Stimulated activated CD4-positive, alpha-beta T cell treated with anti-CD3 and anti-CD28 coated beads, Interleukin-15, amount 100 ng/mL, for 1 hour (primary cell): ENCODE measurements around the gene CACNA1C.

Experiments
- DNase-seq, 2 donors: peaks; one replicate each; pipeline ENCODE4 v3.0.0-alpha.2; 2020; ENCODE audit warnings: low read depth in 1 of 2, low spot score in 1 of 2

CACNA1C gene

GRCh38 chr12:2562400-2562799, 509.6 kb downstream of the CACNA1C start:
- no peak for DNase-seq

DNA sequence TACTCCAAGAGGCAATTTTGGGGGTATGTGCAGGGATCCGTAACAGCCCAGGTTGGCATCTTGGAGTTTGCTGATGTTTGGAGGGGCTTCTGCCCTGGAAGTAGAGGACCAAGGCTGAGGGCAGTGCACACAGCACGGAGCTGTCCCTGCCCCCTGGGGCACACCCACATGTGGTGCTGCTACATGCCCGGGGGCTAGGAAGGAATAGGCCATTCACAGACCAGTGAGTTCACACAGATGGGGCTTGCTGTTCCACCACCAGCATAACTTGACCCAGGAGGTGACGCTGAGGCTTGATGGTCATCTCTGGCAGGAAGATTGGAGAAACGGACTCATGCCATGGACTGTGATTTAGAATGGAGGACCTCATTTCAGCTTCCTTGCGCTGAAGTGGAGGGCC, 510.9 kb downstream of the CACNA1C start:
- no peak for DNase-seq

DNA sequence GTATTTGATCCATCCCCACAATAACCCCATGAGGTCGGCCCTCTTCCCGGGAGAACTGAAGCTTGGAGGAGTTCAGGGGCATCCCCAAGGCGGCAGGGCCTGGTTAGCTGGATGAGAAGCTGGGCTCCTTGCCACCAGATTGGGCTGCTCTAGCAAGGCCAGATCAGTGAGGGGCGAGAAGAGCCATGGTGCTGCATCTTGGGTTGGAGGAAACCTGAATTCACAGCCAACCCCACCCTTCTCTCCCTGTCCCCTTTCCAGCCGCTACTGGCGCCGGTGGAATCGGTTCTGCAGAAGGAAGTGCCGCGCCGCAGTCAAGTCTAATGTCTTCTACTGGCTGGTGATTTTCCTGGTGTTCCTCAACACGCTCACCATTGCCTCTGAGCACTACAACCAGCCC, 513.4 kb downstream of the CACNA1C start:
- no peak for DNase-seq

DNA sequence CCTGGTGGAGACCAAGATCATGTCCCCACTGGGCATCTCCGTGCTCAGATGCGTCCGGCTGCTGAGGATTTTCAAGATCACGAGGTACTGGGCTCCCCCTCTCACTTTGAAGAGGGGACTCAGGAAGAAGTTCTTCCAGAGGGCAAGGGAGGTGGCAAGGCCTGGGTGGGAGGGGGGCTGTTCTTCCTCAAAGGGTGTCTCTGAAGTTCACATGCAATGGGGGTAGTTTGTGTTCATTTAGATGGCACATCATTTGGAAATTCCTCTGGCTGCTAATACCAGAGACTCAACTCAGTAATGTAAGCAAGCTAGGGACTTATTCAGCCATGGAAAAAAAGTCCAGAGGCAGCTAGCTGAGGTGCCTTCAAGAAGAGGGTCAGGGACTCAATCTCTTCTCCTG, 514.9 kb downstream of the CACNA1C start:
- no peak for DNase-seq

GRCh38 chr12:2570562-2570961, 517.8 kb downstream of the CACNA1C start:
- no peak for DNase-seq

DNA sequence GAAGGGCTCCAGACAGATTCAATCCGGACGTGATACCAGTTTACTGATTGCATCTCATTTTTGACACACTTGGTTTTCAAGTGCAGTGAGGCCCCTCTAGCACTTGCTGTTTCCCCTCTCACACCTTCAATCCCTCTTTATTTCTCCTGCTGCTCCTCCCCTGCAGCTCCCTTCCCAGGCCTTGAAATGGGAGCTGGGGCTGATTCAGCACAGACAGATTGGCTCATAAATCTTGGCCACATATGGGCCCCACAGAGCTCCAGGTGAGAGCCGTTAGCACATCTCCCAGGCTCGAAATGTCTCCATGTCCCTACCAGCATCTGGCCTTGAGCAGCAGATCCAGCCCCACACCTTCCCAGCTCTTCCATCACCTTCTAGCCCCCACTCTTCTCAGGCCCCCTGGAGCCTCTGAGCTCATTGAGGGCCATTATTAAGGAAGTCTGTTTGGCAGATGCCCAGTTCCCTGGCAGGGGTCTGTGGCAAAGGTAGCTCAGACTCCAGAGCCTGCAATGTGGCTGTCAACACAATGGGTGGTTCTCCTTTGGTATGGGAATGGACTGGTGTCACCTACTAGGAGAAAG, 521.7 kb downstream of the CACNA1C start:
- DNase-seq, result no peak

DNA sequence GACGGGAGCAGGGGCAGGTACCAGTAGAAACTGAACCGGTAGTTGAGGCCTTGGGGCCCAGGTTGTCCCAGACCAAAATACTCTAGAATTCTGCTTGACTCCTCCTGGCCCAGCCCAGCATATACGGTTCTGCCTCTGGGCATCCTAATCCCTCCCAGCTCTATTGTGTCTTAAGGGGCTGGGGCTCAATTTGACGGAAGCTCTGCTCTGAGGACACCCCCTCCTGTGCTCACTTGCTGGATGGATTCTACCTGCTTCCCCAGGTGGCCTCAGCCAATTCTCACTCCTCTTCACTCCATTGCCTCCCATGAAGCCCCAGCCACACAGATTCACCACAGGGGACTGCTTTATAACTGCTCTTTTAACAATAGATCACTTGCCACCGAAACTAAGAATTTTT, 522.5 kb downstream of the CACNA1C start:
- DNase-seq, result no peak

- DNase-seq, result no peak
These were observed 525.4 kb downstream of the CACNA1C start for GRCh38 chr12:2578211-2578610.

DNA sequence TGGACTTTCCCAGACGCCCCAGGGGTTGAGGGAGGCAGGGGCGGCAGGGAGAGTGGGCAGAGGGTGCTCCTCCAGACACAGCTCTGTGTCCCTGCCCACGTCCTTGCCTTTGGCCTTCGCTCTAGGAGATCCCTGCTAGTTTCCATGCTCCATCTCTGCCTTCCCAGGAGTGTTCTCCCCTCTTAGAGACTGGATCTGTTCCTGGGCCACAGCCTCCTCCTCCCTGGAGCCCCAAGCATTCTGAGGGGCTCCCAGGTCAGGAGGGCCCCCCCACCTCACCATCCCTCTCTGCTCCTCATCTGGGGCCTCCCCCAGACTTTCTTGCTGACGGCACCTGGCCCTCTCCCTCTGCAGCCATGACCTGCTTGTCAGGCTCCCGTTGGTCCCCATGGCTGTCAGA, 526.0 kb downstream of the CACNA1C start:
- no peak for DNase-seq

GRCh38 chr12:2580821-2581220, 528.0 kb downstream of the CACNA1C start:
- no peak for DNase-seq

- DNase-seq, result no peak
These were observed 528.7 kb downstream of the CACNA1C start for GRCh38 chr12:2581293-2582045.

- no peak for DNase-seq
These were observed 529.8 kb downstream of the CACNA1C start for GRCh38 chr12:2582631-2583030.

- DNase-seq, result peak in 1 of 2 donors; percentile 36
These were observed 530.3 kb downstream of the CACNA1C start for GRCh38 chr12:2583091-2583497.

DNA sequence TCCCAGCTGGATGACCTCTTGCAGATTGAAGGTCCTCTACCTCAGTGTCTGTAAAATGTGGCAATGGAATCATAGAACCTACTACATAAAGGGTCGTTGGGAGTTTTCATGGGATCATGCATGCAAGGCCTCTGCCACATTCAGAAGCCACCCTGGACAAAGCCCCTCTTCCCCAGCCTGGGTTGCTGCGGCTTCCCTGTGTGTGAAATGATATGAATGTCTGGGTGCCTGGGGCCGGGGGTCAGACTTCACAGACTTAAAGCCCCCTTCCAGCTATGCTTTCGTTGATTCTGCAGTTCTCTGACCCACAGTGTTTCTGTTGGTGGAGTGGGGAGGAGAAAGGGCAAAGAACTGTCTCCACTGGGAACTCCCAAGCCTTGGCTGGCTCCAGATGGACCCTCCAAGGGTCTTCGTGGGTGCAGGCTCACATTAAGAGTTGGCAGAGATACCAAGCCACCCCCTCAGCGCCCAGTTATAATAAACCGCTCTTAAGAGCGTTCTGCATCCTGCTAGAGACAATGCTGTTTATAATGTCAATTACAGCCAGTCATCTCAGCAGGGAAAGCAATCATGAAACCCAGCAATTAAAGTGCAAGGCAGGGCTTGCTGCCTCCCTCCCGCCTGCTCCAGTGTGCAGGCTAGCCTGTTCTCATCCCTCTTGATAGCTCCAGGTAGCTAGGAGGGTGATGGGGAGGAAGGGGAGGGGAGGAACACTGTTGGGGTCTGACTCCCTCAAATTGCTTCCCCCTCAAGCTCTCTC, 531.0 kb downstream of the CACNA1C start:
- no peak for DNase-seq

- DNase-seq, result no peak
These were observed 533.6 kb downstream of the CACNA1C start for GRCh38 chr12:2586156-2587038.

GRCh38 chr12:2588345-2588744, 535.6 kb downstream of the CACNA1C start:
- no peak for DNase-seq

- DNase-seq, result no peak
These were observed 536.6 kb downstream of the CACNA1C start for GRCh38 chr12:2589381-2589780.

DNA sequence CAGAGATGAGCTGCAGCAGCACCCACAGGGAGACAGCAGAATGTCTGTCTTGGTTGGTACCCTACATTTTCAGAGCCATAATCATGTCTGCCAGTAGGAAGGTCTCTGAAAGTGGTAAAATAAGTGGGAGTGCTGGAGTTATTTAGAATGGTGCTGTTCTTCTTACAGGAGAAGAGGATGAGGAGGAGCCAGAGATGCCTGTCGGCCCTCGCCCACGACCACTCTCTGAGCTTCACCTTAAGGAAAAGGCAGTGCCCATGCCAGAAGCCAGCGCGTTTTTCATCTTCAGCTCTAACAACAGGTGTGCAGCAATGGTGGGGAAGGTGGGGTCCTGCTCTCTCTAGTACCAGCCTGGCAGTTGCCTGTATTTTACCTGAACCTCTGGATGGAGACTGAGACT, 540.3 kb downstream of the CACNA1C start:
- no peak for DNase-seq

DNA sequence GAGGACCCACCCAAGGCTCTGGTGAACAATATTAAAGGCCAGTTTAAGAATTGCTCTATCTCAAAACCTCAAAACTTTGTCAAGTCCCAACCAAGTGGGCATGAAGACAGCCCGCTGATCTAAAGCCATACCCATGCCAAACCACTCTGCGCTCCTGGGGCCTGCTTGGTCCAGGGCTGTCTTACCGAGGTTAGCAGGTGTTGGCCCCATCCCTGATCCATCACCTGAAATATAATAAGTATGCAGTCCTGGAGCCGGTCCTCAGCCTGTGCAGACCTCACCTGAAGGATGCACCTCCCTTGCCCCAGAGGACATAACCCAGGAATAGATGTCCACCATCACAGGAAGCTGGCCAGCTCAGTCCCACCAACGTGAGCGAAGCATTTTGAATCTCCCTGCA, 543.7 kb downstream of the CACNA1C start:
- DNase-seq, result no peak

- DNase-seq, result no peak
These were observed 552.5 kb downstream of the CACNA1C start for GRCh38 chr12:2605301-2605700.

- DNase-seq, result no peak
These were observed 553.6 kb downstream of the CACNA1C start for GRCh38 chr12:2606186-2606910.
